ENCODE measurements around the gene JUN.

GRCh38 chr1:58767143-58767542 is 16.7 kb downstream of the JUN start:
- TF ChIP-seq CTCF (IDR thresholded peaks at IDR 0.05; ENCODE audit: poor library complexity, severe bottlenecking) (no peak), SMC3 (conservative IDR thresholded peaks at IDR 0.05; ENCODE audit: poor library complexity) (no peak), POLR2AphosphoS5 (IDR thresholded peaks at IDR 0.05) (no peak), EZH2 (IDR thresholded peaks at IDR 0.05; ENCODE audit: borderline replicate concordance, insufficient read depth, low read length, poor library complexity, severe bottlenecking) (no peak), REST (IDR thresholded peaks at IDR 0.05; ENCODE audit: borderline replicate concordance) (no peak), EP300 (conservative IDR thresholded peaks at IDR 0.05; ENCODE audit: poor library complexity, severe bottlenecking) (no peak)

Data from neural cell (in vitro differentiated cells).